Measurements from ENCODE around the gene EFL1. TPM values are rescaled to one million over a fixed set of nuclear protein-coding genes. Genes with fewer than 3 reads are reported as not detected.

Gene EFL1
- total and polyA plus RNA-seq, 4 donors = 3.2 to 10.1 (median 6.1) TPM

DNA sequence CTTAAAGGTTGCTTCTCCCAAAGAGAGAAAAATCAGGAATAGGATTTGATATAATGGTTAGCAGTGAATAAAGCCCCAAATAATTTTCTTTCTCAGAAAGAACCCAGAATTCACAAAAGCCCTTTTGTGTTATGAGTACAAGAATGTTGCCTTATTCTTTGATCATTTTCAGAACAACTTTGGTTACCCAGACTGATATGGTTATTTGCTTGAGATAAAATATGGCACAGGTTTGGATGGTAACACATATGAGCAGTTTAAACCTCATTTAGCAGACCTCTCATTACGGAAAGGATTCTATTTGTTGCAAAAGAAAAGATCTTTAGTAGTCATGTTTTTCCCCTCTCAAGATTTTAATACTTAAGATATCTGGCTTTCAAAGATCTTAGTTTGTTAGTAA, 111.9 kb downstream of the EFL1 start:
- no peaks in the 10 kb centered on the region for H3K9me3 ChIP-seq (ENCODE audit: control insufficient read depth in 4 of 4, low read length in 3 of 4)
- no peaks in the 10 kb centered on the region for H3K27me3 ChIP-seq (ENCODE audit: control insufficient read depth in 4 of 4, insufficient read depth in 4 of 4, low read length in 3 of 4)
- no peak overlapping the region for H3K4me3 ChIP-seq (ENCODE audit: low read depth in 1 of 3, low read length in 3 of 3)
- TF ChIP-seq FOXA2 (IDR thresholded peaks at IDR 0.05) (no peak), RXRA (IDR thresholded peaks at IDR 0.05) (no peak), SP1 (IDR thresholded peaks at IDR 0.05) (no peak), GABPA (IDR thresholded peaks at IDR 0.05 in 1 of 2, conservative IDR thresholded peaks at IDR 0.05 in 1 of 2) (no peak), REST (IDR thresholded peaks at IDR 0.05) (no peak), RAD21 (IDR thresholded peaks at IDR 0.05) (no peak), YY1 (IDR thresholded peaks at IDR 0.05) (no peak), EGR1 (IDR thresholded peaks at IDR 0.05; ENCODE audit: low read depth in 2 of 2) (no peak), TAF1 (conservative IDR thresholded peaks at IDR 0.05) (no peak), FOXA1 (IDR thresholded peaks at IDR 0.05) (no peak), HNF4A (conservative IDR thresholded peaks at IDR 0.05) (no peak), NR2F2 (IDR thresholded peaks at IDR 0.05) (no peak), HNF4G (IDR thresholded peaks at IDR 0.05) (no peak), JUND (IDR thresholded peaks at IDR 0.05) (no peak)
- TF ChIP-seq, protein P1, sequence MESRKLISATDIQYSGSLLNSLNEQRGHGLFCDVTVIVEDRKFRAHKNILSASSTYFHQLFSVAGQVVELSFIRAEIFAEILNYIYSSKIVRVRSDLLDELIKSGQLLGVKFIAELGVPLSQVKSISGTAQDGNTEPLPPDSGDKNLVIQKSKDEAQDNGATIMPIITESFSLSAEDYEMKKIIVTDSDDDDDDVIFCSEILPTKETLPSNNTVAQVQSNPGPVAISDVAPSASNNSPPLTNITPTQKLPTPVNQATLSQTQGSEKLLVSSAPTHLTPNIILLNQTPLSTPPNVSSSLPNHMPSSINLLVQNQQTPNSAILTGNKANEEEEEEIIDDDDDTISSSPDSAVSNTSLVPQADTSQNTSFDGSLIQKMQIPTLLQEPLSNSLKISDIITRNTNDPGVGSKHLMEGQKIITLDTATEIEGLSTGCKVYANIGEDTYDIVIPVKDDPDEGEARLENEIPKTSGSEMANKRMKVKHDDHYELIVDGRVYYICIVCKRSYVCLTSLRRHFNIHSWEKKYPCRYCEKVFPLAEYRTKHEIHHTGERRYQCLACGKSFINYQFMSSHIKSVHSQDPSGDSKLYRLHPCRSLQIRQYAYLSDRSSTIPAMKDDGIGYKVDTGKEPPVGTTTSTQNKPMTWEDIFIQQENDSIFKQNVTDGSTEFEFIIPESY (IDR thresholded peaks at IDR 0.05) = no peak
- TF ChIP-seq, protein P2, sequence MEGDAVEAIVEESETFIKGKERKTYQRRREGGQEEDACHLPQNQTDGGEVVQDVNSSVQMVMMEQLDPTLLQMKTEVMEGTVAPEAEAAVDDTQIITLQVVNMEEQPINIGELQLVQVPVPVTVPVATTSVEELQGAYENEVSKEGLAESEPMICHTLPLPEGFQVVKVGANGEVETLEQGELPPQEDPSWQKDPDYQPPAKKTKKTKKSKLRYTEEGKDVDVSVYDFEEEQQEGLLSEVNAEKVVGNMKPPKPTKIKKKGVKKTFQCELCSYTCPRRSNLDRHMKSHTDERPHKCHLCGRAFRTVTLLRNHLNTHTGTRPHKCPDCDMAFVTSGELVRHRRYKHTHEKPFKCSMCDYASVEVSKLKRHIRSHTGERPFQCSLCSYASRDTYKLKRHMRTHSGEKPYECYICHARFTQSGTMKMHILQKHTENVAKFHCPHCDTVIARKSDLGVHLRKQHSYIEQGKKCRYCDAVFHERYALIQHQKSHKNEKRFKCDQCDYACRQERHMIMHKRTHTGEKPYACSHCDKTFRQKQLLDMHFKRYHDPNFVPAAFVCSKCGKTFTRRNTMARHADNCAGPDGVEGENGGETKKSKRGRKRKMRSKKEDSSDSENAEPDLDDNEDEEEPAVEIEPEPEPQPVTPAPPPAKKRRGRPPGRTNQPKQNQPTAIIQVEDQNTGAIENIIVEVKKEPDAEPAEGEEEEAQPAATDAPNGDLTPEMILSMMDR (IDR thresholded peaks at IDR 0.05; ENCODE audit: low read depth, low read length, missing input control) = no peak
- TF ChIP-seq, protein P3, sequence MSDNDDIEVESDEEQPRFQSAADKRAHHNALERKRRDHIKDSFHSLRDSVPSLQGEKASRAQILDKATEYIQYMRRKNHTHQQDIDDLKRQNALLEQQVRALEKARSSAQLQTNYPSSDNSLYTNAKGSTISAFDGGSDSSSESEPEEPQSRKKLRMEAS (IDR thresholded peaks at IDR 0.05) = no peak
- TF ChIP-seq, protein P4, sequence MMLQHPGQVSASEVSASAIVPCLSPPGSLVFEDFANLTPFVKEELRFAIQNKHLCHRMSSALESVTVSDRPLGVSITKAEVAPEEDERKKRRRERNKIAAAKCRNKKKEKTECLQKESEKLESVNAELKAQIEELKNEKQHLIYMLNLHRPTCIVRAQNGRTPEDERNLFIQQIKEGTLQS (IDR thresholded peaks at IDR 0.05) = no peak
- no peak overlapping the region for H3K27ac ChIP-seq (ENCODE audit: low read depth in 1 of 2, low read length in 2 of 2)
- no peak for DNase-seq (ENCODE audit: low spot score)
- no peaks in the 10 kb centered on the region for H3K4me1 ChIP-seq (ENCODE audit: control insufficient read depth in 4 of 4, insufficient read depth in 4 of 4, low read length in 3 of 4)
- H3K36me3 ChIP-seq (ENCODE audit: control insufficient read depth in 4 of 4, insufficient read depth in 3 of 4, low read depth in 1 of 4, low read length in 3 of 4) = peaks cover 0 to 9% (median 6%) of the 10 kb centered on the region in 4 donors
- WGBS = 99% methylated on average over 1 of the region's 1 CpG
- H3K9ac ChIP-seq (ENCODE audit: low read depth in 1 of 2, low read length in 2 of 2) = no peak overlapping the region

Measured in liver (tissue), 9 donors.